Progenitor cell of endocrine pancreas (in vitro differentiated cells): ENCODE measurements around the gene TUBGCP6. TPM values are rescaled to one million over a fixed set of nuclear protein-coding genes. Genes with fewer than 3 reads are reported as not detected.

Experiments used
- DNase-seq: peaks from one replicate; pipeline ENCODE4 v3.0.0; 2021; ENCODE audit warnings: low spot score; ENCODE audit not compliant: unreplicated experiment
- H3K27ac Mint-ChIP-seq: 2 replicates; pipeline ENCODE4 v1.8.0; 2021; ENCODE audit warnings: mild to moderate bottlenecking, moderate library complexity, mixed read lengths
- H3K27me3 Mint-ChIP-seq: 2 replicates; pipeline ENCODE4 v1.8.0; 2021; ENCODE audit warnings: mixed read lengths
- H3K36me3 Mint-ChIP-seq: 2 replicates; pipeline ENCODE4 v1.8.0; 2022; ENCODE audit warnings: mixed read lengths; ENCODE audit not compliant: insufficient read depth
- H3K4me1 Mint-ChIP-seq: 2 replicates; pipeline ENCODE4 v1.8.0; 2021; ENCODE audit warnings: low read depth, mixed read lengths
- H3K4me3 Mint-ChIP-seq: 2 replicates; pipeline ENCODE4 v1.8.0; 2021; ENCODE audit warnings: low read depth, mild to moderate bottlenecking, moderate library complexity, mixed read lengths
- H3K9me3 Mint-ChIP-seq: 2 replicates; pipeline ENCODE4 v1.8.0; 2021; ENCODE audit warnings: low read depth, mixed read lengths
- CTCF ChIP-seq: fragments of 200-600 bp; sonication (generic); IDR thresholded peaks from one replicate; pipeline ENCODE4 v1.5.0; 2021; ENCODE audit warnings: antibody characterized with exemption, mild to moderate bottlenecking; ENCODE audit not compliant: unreplicated experiment
- total RNA-seq: library from RNA; stranded (reverse); gene quantifications from 2 replicates; pipeline ENCODE4 v1.2.1, GENCODE V29; 2021

Gene TUBGCP6
- total RNA-seq, 1 donor from 2014 or later, result 70.9 TPM

GRCh38 chr22:50210378-50211139 is 34.3 kb downstream of the TUBGCP6 start:
- peaks cover 26% of the 10 kb centered on the region for H3K36me3 Mint-ChIP-seq
- no peak for TF ChIP-seq CTCF

GRCh38 chr22:50209893-50210292 is 34.9 kb downstream of the TUBGCP6 start:
- Mint-ChIP-seq H3K36me3 (peaks cover 29% of the 10 kb centered on the region), H3K4me1 (no peaks in the 10 kb centered on the region), H3K9me3 (no peaks in the 10 kb centered on the region), H3K27ac (peak overlapping the region; percentile 67), H3K4me3 (no peak overlapping the region), H3K27me3 (no peaks in the 10 kb centered on the region)
- TF ChIP-seq CTCF, result peak; percentile 82
- no peak for DNase-seq

More at GRCh38 chr22:50210378-50211139, 34.3 kb downstream of the TUBGCP6 start:
- DNase-seq, result no peak
- H3K27ac Mint-ChIP-seq, result no peak overlapping the region
- no peaks in the 10 kb centered on the region for H3K9me3 Mint-ChIP-seq
- no peaks in the 10 kb centered on the region for H3K27me3 Mint-ChIP-seq
- H3K4me3 Mint-ChIP-seq, result no peak overlapping the region
- no peaks in the 10 kb centered on the region for H3K4me1 Mint-ChIP-seq

- H3K4me3 Mint-ChIP-seq, result no peak overlapping the region
- no peak for TF ChIP-seq CTCF
- no peaks in the 10 kb centered on the region for H3K4me1 Mint-ChIP-seq
- H3K9me3 Mint-ChIP-seq, result no peaks in the 10 kb centered on the region
- H3K27ac Mint-ChIP-seq, result no peak overlapping the region
- no peaks in the 10 kb centered on the region for H3K27me3 Mint-ChIP-seq
- H3K36me3 Mint-ChIP-seq, result peaks cover 28% of the 10 kb centered on the region
- DNase-seq, result no peak
These were observed 35.6 kb downstream of the TUBGCP6 start for GRCh38 chr22:50208939-50209892.

GRCh38 chr22:50208430-50208938 is 36.3 kb downstream of the TUBGCP6 start:
- Mint-ChIP-seq H3K27me3 (no peaks in the 10 kb centered on the region), H3K4me3 (no peak overlapping the region), H3K4me1 (no peaks in the 10 kb centered on the region), H3K9me3 (no peaks in the 10 kb centered on the region), H3K36me3 (peaks cover 28% of the 10 kb centered on the region), H3K27ac (no peak overlapping the region)
- TF ChIP-seq CTCF, result no peak
- DNase-seq, result no peak
